Uterus (tissue), 2 donors: ENCODE measurements around the gene UGT1A10.

Experiments
- CTCF ChIP-seq, 4 experiments: fragments of 200-600 bp in 2 of 4; fragments of 450-650 bp in 2 of 4; sonication (generic) in 2 of 4; IDR thresholded peaks; one replicate each; pipeline ENCODE4 v1.5.1; 2016 to 2019; ENCODE audit warnings: antibody characterized with exemption in 4 of 4, mild to moderate bottlenecking in 2 of 4, moderate library complexity in 1 of 4
- POLR2A ChIP-seq, 2 donors: fragments of 450-650 bp; IDR thresholded peaks; one replicate each; pipeline ENCODE4 v1.6.1; 2016; ENCODE audit warnings: antibody characterized with exemption in 2 of 2, mild to moderate bottlenecking in 1 of 2, moderate library complexity in 1 of 2

DNA sequence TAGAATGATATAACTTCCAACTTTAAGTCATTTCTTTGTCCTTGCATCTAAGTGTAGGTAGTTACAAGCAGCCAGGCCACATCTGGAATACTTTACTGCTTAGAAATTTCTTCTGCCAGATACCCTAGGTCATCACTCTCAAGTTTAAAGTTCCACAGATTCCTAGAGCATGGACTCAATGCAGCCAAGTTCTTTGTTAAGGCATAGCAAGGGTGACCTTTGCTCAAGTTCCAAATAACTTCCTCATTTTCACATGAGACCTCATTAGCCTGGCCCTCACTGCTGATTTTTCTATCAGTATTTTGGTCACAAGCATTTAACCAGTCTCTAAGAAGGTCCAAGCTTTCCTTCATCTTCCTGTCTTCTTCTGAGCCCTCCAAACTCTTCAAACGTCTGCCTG, 27.7 kb downstream of the UGT1A10 start:
- TF ChIP-seq CTCF (IDR thresholded peaks at IDR 0.05), result no peak
- no peak for TF ChIP-seq POLR2A (IDR thresholded peaks at IDR 0.05)
